ENCODE results near the gene CCDC107. TPM values are rescaled to one million over a fixed set of nuclear protein-coding genes. Genes with fewer than 3 reads are reported as not detected.

The CCDC107 gene
- total RNA-seq, 1 experiment from 2014 or later, result 8.4 TPM

- no peak for DNase-seq (ENCODE audit: extremely low read depth, low read depth)
Measured at GRCh38 chr9:35659340-35659739, 1.2 kb downstream of the CCDC107 start.

DNA sequence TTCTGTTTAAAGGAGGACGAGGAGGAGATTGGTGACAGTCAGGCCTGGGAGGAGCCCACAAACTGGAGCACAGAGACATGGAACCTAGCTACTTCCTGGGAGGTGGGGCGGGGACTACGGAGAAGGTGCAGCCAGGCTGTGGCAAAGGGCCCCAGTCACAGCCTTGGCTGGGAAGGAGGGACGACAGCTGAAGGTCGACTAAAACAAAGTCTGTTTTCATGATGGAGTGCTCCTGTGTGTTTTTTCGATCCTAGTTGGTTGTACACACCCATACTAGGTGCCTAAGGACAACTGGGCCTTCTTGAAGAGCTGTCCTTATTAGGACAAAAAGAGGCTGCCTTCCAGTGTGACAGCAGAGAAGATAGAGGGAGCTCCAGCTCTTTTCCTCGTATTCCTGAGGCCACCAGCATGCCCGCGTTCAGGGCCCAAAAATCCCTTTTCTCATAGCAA lies 2.9 kb downstream of the CCDC107 start:
- DNase-seq (ENCODE audit: extremely low read depth, low read depth), result no peak

DNA sequence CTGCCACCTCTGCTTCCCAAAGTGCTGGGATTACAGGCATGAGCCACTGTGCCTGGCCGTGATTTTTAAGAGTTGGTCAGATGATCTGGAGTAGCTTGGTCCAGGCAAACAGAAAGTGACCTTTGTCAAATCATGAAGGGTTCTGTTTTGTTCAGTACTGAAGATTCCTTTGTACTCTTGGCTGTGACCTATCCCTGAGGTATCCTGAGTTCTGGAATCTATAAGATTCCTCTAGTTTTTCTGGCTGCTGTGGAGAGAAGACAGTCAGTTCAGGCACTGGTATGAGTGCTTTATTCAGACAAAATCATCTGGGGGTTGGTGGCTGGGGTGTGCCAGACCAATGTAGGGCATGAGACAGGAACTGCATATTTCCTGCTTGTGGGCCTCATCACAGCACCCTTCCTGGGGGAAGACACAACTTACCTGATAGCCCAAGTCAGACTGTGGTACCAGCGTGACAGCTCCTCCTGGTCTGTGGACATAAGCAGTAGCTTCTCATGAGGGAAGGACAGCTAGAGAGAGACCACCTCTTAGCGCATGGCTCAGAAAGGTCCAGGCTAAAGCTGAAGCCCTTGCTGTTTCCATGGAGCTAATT lies 3.8 kb downstream of the CCDC107 start:
- no peak for DNase-seq (ENCODE audit: extremely low read depth, low read depth)

DNA sequence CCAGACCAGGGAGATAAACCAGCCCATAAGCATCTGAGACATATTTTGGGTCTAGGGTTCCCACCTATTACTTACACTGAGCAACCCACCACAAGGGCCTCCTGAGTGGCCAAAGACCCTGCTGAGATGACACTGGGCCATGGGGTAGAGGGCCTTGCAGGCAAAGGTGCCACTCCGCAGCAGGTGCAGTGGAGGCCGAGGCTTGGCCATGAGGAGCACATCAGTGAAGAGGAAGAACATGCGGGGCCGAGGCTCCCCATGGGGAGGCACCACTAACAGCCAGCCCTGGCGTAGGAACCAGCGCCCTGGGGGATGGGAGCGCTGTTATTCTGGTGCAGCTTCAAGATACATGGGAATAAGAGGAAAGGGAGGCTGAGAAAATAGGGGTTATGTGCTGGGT lies 4.3 kb downstream of the CCDC107 start:
- no peak for DNase-seq (ENCODE audit: extremely low read depth, low read depth)

- peak; percentile 76 for DNase-seq (ENCODE audit: extremely low read depth, low read depth)
Measured at GRCh38 chr9:35664531-35665470, 6.7 kb downstream of the CCDC107 start, which contains the start of gene ARHGEF39. Gene ARHGEF39, minus strand, starts transcription at chr9:35665195. Its CDS starts 26 bp downstream, at chr9:35665169.

DNA sequence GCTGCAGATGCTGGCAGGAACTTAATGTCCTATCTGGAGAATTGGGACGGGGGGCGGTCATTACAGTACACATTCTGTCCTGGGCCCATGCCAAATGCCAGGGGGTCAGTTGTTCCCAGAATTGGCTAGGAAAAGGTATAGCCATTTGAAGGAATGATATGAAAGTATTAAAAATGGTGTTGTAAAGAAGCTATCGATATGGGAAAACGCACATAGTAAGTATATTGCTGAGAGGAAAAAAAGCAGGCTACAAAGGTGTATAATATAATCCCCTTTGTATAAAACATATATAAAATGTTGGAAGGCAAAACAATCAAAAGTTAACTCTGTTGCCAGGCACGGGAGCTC lies 7.4 kb downstream of the CCDC107 start:
- no peak for DNase-seq (ENCODE audit: extremely low read depth, low read depth)

GRCh38 chr9:35666045-35666444 lies 8.0 kb downstream of the CCDC107 start:
- no peak for DNase-seq (ENCODE audit: extremely low read depth, low read depth)

DNA sequence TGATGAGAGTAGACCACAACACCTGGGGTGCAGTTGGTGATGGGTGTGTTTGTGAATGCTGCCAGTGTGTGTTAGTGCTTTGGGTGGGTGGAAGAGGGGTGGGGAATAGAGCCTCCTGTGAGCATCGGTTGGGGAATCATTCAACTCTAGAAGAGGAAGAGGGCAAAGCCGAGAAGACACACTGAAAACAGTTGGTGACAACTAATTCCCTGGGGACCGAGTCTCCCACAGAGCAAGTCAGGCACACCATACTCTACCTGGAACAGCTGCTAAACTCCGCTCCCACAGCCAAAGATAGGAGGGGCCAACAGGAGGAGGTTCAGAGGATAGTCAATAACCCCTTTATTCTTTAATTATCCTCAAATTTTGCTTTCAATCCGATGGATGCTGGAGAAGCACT lies 8.5 kb downstream of the CCDC107 start:
- no peak for DNase-seq (ENCODE audit: extremely low read depth, low read depth)

DNA sequence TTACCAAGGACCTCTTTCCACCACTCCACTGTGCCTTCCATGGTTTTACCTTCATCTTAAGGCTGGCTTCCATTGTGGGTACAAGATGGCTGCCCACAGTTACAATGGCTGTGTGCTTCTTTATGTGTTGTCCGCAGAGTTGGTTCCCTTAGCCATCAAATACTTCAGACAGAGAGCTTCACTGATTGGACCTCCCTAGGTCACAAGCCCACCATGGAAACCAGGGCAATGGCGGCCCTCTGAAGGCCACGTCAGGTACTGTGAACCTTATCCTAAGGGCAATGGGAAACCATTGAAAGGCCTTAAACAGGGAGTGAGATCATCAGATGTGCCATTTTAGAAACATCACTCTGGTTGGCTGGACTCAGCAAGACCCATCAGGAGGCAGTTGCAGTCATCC lies 9.8 kb downstream of the CCDC107 start:
- no peak for DNase-seq (ENCODE audit: extremely low read depth, low read depth)

- no peak for DNase-seq (ENCODE audit: extremely low read depth, low read depth)
Measured at GRCh38 chr9:35669331-35670145, 11.4 kb downstream of the CCDC107 start.

- DNase-seq (ENCODE audit: extremely low read depth, low read depth), result no peak
Measured at GRCh38 chr9:35673132-35674024, 15.3 kb downstream of the CCDC107 start, which contains the start of gene CA9. Gene CA9, plus strand, starts transcription at chr9:35673928. Its CDS starts 32 bp downstream, at chr9:35673960.

- no peak for DNase-seq (ENCODE audit: extremely low read depth, low read depth)
Measured at GRCh38 chr9:35674025-35674361, 15.9 kb downstream of the CCDC107 start.

DNA sequence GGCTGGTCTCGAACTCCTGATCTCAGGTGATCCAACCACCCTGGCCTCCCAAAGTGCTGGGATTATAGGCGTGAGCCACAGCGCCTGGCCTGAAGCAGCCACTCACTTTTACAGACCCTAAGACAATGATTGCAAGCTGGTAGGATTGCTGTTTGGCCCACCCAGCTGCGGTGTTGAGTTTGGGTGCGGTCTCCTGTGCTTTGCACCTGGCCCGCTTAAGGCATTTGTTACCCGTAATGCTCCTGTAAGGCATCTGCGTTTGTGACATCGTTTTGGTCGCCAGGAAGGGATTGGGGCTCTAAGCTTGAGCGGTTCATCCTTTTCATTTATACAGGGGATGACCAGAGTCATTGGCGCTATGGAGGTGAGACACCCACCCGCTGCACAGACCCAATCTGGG lies 17.1 kb downstream of the CCDC107 start:
- DNase-seq (ENCODE audit: extremely low read depth, low read depth), result no peak

GRCh38 chr9:35675732-35676392 lies 17.8 kb downstream of the CCDC107 start:
- DNase-seq (ENCODE audit: extremely low read depth, low read depth), result no peak

DNA sequence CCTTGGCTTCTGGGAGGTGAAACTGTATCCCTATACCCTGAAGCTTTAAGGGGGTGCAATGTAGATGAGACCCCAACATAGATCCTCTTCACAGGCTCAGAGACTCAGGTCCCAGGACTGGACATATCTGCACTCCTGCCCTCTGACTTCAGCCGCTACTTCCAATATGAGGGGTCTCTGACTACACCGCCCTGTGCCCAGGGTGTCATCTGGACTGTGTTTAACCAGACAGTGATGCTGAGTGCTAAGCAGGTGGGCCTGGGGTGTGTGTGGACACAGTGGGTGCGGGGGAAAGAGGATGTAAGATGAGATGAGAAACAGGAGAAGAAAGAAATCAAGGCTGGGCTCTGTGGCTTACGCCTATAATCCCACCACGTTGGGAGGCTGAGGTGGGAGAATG lies 21.0 kb downstream of the CCDC107 start:
- no peak for DNase-seq (ENCODE audit: extremely low read depth, low read depth)

GRCh38 chr9:35679766-35680330 lies 21.8 kb downstream of the CCDC107 start:
- DNase-seq (ENCODE audit: extremely low read depth, low read depth), result no peak

- DNase-seq (ENCODE audit: extremely low read depth, low read depth), result no peak
Measured at GRCh38 chr9:35680331-35681105, 22.4 kb downstream of the CCDC107 start.

- DNase-seq (ENCODE audit: extremely low read depth, low read depth), result no peak
Measured at GRCh38 chr9:35681341-35682002, 23.4 kb downstream of the CCDC107 start.

Data from NCI-H460 (cell line).